RKO (cell line): ENCODE measurements around the gene C12orf76.

Source experiments
- DNase-seq: peaks from one replicate; pipeline ENCODE4 v3.0.0-alpha.2; 2016; ENCODE audit warnings: low spot score

C12orf76 gene

DNA sequence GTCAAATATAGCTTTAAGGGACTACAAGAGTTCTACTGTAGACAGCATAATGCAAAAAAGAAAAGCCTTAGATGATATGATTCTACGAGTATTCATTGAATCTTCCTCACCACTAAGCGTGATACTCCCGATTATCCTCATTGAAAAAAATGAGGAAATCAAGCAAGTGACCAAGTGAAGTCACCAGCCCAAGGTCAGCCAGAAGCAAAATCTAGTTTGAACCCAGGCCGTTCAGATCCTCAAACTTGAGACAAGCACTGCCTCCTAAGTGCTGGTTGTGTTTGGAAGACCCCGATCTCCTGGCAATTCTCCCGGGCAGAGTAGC, 53.0 kb downstream of the C12orf76 start:
- DNase-seq, result no peak

DNA sequence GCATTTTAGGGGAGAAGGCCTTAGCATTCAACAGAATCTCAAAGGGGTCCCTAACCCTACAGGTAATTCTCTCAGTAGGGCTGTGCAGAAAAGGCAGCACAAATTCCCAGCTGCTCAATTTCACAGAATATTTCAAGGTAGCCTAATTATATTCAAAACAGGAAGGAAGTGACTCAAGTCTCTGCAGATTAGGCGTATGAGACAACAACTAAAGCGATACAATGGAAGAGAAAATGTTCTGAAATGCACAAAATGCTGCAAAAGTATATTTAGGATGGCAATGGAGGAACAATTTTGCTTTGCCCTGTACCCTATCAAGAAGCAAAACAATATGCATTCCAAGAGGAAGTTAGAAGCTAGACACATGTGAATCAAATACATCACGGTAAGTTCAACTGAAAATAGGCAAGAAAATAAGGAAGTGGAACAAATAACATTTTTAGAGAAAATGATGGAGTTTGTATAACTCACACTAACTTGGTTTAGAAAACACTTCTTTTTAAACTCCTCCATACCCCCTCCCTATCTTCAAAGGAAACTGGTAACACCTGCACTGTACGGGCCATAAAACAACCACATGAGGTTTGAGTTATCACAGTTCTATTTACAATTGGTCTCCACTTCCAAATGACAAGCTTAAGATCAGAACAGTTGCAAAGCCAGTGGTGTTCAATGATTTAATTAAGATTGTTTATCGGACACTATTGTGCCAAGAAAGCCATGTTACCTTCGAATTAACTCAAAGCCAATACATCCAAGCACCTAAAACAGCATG, 53.7 kb downstream of the C12orf76 start:
- peak; percentile 70 for DNase-seq

DNA sequence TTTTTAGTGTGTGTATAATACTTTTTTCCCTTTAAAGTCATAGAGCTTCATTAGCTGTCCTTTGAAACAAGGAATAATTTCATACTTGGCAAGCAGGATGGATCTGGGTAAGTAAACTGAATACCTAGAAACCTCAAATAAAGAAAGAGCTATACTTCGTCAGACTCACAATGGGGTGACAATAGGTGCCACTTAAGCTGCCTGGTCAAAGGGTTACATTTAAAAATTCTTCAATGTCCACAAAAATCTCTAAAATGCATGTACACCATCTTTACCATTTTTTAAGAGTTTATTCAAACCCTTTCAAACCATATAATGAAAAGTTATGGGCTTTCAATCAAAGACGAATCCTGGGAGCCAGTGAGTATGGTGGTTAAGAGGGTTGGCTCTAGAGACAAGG, 55.2 kb downstream of the C12orf76 start:
- no peak for DNase-seq

DNA sequence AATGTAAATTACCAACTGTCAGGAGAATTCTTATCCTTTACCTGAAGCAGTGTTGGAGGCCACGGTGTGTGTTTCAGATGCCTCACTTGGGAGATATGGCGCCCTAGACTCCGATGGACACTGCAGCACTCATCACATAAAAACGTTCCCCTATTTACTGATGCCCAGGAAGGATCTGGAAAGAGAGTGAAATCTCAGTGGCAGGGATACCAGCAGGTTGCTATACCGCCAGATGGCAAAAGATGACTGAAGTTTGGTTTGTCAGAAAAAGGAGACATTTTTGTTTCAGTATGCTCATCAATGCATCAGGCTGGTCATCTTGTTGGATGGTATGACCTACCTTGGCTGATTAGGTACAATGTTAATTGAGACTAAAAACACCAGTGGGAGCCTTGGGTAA, 56.7 kb downstream of the C12orf76 start:
- no peak for DNase-seq
